ENCODE results near the gene EXOC6B.

DNA sequence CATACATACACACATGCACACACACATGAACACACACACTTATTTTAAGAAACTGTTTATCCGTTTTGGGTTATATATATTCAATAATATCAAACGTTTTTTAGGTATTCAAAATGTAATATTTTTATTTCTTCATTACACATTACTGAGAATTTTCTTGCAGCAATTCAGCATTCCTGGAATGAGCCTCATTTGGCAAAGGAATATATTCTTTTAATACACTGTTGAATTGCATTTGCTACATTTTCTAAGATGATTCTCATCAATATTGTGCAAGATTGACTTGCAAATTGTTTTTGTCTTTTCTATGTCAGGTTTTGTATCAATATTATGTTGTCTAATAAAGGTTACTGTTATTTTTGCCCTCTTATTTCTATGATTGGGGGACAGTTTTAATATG, 402.1 kb downstream of the EXOC6B start:
- TF ChIP-seq EP300 (IDR thresholded peaks at IDR 0.05) (no peak), POLR2A (IDR thresholded peaks at IDR 0.05) (no peak), POLR2AphosphoS5 (IDR thresholded peaks at IDR 0.05) (no peak)
- TF ChIP-seq, protein P1, sequence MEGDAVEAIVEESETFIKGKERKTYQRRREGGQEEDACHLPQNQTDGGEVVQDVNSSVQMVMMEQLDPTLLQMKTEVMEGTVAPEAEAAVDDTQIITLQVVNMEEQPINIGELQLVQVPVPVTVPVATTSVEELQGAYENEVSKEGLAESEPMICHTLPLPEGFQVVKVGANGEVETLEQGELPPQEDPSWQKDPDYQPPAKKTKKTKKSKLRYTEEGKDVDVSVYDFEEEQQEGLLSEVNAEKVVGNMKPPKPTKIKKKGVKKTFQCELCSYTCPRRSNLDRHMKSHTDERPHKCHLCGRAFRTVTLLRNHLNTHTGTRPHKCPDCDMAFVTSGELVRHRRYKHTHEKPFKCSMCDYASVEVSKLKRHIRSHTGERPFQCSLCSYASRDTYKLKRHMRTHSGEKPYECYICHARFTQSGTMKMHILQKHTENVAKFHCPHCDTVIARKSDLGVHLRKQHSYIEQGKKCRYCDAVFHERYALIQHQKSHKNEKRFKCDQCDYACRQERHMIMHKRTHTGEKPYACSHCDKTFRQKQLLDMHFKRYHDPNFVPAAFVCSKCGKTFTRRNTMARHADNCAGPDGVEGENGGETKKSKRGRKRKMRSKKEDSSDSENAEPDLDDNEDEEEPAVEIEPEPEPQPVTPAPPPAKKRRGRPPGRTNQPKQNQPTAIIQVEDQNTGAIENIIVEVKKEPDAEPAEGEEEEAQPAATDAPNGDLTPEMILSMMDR (IDR thresholded peaks at IDR 0.05) = no peak

All from suprapubic skin (tissue), 4 donors.